ENCODE data around the gene DHX29.

Gene DHX29

GRCh38 chr5:55276771-55277170 is 30.7 kb downstream of the DHX29 start:
- Histone ChIP-seq H3K79me2 (no peaks in the 10 kb centered on the region), H3K4me2 (ENCODE audit: low read length) (no peak overlapping the region), H3K9me3 (ENCODE audit: control insufficient read depth, low read length) (no peaks in the 10 kb centered on the region), H3K9ac (no peak overlapping the region), H3K4me3 (ENCODE audit: low read depth, low read length) (no peak overlapping the region), H3K4me1 (no peaks in the 10 kb centered on the region), H3K27ac (no peak overlapping the region), H3K27me3 (ENCODE audit: control insufficient read depth, insufficient read depth, low read length) (no peaks in the 10 kb centered on the region), H3K36me3 (ENCODE audit: control insufficient read depth, insufficient read depth, low read length) (no peaks in the 10 kb centered on the region), H2AFZ (no peak overlapping the region)
- TF ChIP-seq CTCF (IDR thresholded peaks at IDR 0.05), result no peak

- no peaks in the 10 kb centered on the region for H3K79me2 ChIP-seq
- no peaks in the 10 kb centered on the region for H3K27me3 ChIP-seq (ENCODE audit: control insufficient read depth, insufficient read depth, low read length)
- no peak for TF ChIP-seq CTCF (IDR thresholded peaks at IDR 0.05)
- no peak overlapping the region for H3K4me3 ChIP-seq (ENCODE audit: low read depth, low read length)
- no peak overlapping the region for H3K9ac ChIP-seq
- H2AFZ ChIP-seq, result no peak overlapping the region
- no peaks in the 10 kb centered on the region for H3K36me3 ChIP-seq (ENCODE audit: control insufficient read depth, insufficient read depth, low read length)
- no peak overlapping the region for H3K27ac ChIP-seq
- no peaks in the 10 kb centered on the region for H3K9me3 ChIP-seq (ENCODE audit: control insufficient read depth, low read length)
- H3K4me2 ChIP-seq (ENCODE audit: low read length), result no peak overlapping the region
- no peaks in the 10 kb centered on the region for H3K4me1 ChIP-seq
Measured at GRCh38 chr5:55258339-55258738, 49.2 kb downstream of the DHX29 start.

- H3K4me2 ChIP-seq (ENCODE audit: low read length), result no peak overlapping the region
- no peaks in the 10 kb centered on the region for H3K9me3 ChIP-seq (ENCODE audit: control insufficient read depth, low read length)
- H3K9ac ChIP-seq, result no peak overlapping the region
- no peak overlapping the region for H3K27ac ChIP-seq
- no peaks in the 10 kb centered on the region for H3K79me2 ChIP-seq
- H3K4me3 ChIP-seq (ENCODE audit: low read depth, low read length), result no peak overlapping the region
- no peaks in the 10 kb centered on the region for H3K27me3 ChIP-seq (ENCODE audit: control insufficient read depth, insufficient read depth, low read length)
- no peaks in the 10 kb centered on the region for H3K4me1 ChIP-seq
- TF ChIP-seq CTCF (IDR thresholded peaks at IDR 0.05), result no peak
- H2AFZ ChIP-seq, result no peak overlapping the region
- H3K36me3 ChIP-seq (ENCODE audit: control insufficient read depth, insufficient read depth, low read length), result no peaks in the 10 kb centered on the region
Measured at GRCh38 chr5:55254802-55255201, 52.7 kb downstream of the DHX29 start.

GRCh38 chr5:55250064-55250463 is 57.4 kb downstream of the DHX29 start:
- no peak overlapping the region for H2AFZ ChIP-seq
- no peaks in the 10 kb centered on the region for H3K79me2 ChIP-seq
- no peak overlapping the region for H3K4me2 ChIP-seq (ENCODE audit: low read length)
- H3K27me3 ChIP-seq (ENCODE audit: control insufficient read depth, insufficient read depth, low read length), result no peaks in the 10 kb centered on the region
- no peak overlapping the region for H3K27ac ChIP-seq
- no peaks in the 10 kb centered on the region for H3K4me1 ChIP-seq
- no peaks in the 10 kb centered on the region for H3K9me3 ChIP-seq (ENCODE audit: control insufficient read depth, low read length)
- no peak overlapping the region for H3K9ac ChIP-seq
- no peak for TF ChIP-seq CTCF (IDR thresholded peaks at IDR 0.05)
- no peak overlapping the region for H3K4me3 ChIP-seq (ENCODE audit: low read depth, low read length)
- H3K36me3 ChIP-seq (ENCODE audit: control insufficient read depth, insufficient read depth, low read length), result no peaks in the 10 kb centered on the region

- no peak overlapping the region for H2AFZ ChIP-seq
- no peak overlapping the region for H3K9ac ChIP-seq
- no peaks in the 10 kb centered on the region for H3K36me3 ChIP-seq (ENCODE audit: control insufficient read depth, insufficient read depth, low read length)
- H3K9me3 ChIP-seq (ENCODE audit: control insufficient read depth, low read length), result no peaks in the 10 kb centered on the region
- peaks cover 2% of the 10 kb centered on the region for H3K4me1 ChIP-seq
- TF ChIP-seq CTCF (IDR thresholded peaks at IDR 0.05), result no peak
- H3K27ac ChIP-seq, result no peak overlapping the region
- H3K4me3 ChIP-seq (ENCODE audit: low read depth, low read length), result no peak overlapping the region
- H3K79me2 ChIP-seq, result no peaks in the 10 kb centered on the region
- H3K27me3 ChIP-seq (ENCODE audit: control insufficient read depth, insufficient read depth, low read length), result no peaks in the 10 kb centered on the region
- H3K4me2 ChIP-seq (ENCODE audit: low read length), result no peak overlapping the region
Measured at GRCh38 chr5:55241746-55242145, 65.7 kb downstream of the DHX29 start.

Data from parathyroid adenoma (tissue), 2 donors.